Occipital lobe (tissue), 2 donors: ENCODE data around the gene SBNO2. TPM values are rescaled to one million over a fixed set of nuclear protein-coding genes. Genes with fewer than 3 reads are reported as not detected.
A peak's percentile ranks its signal among the peaks of the same experiment; 100 is the strongest.
"Not testable (repeated sequence)": the region's sequence is repeated elsewhere in the genome, so short reads cannot be mapped to it uniquely, and the experiment has no call there.

Source experiments
- DNase-seq: peaks from one replicate; lab custom pipeline; 2025; lab: John Stamatoyannopoulos, UW
- total RNA-seq: library from RNA; depleted of rRNA; stranded (reverse); fragments of >200 nt; gene quantifications from one replicate; pipeline ENCODE4 v1.2.3, GENCODE V29; 2014

Gene SBNO2
- 4.2 TPM for total RNA-seq

GRCh38 chr19:1173845-1174809 is at the start of gene SBNO2:
Gene SBNO2, minus strand, starts transcription at chr19:1174268. Its CDS starts 19,992 bp downstream, at chr19:1154276.
- DNase-seq: peak; percentile 66

DNA sequence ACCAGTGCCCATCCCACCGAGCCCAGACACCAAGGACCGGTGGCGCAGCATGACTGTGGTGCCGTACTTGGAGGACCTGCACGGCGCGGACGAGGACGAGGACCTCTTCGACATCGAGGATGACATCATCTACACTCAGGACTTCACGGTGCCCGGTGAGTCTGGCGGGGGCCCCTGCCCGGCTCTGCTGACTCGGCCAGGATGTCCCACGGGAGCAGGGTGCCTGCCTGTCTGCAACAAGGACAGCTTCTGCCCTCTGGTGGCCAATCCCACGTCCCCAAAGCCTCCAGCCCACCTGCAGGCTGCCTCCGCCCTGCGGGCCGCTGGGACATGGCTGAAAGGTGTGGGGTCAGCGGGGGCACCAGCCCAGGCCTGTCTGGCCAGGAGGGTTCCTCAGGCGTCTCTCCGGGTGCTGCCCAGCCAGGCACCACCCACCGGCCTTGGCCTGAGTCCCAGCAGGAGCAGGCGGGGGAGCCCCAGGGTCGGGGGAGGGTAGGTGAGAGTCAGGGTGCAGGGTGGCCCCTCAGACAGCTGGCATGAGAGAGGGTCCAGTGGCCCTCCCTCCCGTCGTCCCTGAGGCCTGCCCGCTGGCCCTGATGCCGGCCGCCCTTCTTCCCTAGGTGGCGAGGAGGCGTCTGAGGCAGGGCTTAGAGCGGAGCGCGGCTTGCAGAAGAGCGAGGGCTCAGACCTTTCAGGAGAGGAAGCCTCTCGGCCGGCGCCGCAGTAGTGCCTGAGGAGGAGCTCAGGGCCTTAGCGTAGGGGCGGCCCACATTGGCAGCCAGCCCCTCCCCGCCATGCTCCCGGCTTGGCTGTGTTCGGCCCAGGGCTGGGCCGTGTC is 49.2 kb upstream of the SBNO2 start:
- no peak for DNase-seq

- no peak for DNase-seq
Observed at GRCh38 chr19:1222394-1222793, 48.3 kb upstream of the SBNO2 start.

DNA sequence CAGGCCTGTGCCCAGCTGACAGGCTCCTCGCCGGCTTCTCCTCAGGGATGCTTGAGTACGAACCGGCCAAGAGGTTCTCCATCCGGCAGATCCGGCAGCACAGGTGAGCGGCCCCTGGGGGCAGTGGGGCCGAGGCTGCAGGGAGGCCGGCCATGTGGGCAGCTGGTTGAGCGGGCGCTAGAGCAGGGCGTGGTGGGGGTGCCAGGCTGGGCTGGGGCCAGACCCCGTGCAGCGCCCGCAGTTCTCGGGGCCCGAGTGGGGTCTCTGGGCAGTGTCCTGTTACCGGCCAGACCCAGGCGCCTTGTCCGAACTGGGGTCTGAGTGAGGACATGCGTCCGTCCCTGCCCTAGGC is 47.8 kb upstream of the SBNO2 start:
- no peak for DNase-seq

DNA sequence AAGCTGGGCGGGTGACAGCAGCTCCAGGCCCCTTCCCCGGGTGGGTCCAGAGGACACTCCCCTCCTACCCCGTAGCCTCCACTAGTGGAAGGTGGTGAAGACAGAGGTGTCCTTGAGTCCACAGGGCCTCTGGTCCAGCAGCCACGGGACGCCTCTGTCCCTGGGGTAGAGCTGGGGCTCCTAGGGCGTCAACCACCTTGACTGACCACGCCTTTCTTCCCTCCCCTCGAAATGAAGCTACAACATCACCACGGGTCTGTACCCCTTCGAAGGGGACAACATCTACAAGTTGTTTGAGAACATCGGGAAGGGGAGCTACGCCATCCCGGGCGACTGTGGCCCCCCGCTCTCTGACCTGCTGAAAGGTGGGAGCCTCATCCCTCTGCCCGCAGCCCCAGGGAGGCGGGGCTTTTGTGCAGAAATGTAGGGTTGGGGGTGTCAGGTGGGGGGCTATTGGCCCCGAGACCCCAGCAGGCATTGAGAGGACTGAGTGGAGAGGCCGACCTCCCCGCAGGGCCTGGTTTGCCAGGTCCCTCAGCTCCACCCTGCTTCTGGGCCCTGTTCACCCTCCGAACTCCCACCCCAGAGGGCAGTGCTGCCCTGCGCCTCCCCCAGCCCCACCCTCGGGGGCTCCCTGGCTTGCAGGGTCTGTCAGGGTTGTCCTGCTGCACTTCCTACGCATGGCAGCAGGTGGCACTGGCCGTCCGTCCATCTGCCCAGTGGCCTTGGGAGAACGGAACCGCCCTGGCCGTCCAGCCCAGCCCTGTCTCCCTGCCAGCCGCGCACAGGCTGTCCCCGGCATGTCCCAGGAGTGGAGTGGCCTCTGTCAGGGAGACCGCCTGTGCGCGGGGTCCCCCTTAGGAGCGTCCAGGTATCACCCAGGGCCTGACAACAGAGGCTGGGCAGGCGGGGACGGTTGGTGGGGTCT is 47.2 kb upstream of the SBNO2 start:
- DNase-seq: no peak

DNA sequence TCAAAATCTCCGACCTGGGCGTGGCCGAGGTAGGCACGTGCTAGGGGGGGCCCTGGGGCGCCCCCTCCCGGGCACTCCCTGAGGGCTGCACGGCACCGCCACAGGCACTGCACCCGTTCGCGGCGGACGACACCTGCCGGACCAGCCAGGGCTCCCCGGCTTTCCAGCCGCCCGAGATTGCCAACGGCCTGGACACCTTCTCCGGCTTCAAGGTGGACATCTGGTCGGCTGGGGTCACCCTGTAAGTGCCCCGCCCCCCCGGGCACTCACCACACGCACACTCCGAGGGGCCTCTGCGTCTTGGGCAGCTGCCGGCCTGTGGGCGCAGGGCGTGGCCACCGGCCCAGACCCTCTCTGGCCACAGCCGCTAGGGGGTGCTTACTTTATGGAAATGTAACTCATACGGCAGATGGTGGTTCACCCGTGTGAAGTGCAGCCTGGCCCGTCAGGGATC is 46.4 kb upstream of the SBNO2 start:
- DNase-seq: no peak

DNA sequence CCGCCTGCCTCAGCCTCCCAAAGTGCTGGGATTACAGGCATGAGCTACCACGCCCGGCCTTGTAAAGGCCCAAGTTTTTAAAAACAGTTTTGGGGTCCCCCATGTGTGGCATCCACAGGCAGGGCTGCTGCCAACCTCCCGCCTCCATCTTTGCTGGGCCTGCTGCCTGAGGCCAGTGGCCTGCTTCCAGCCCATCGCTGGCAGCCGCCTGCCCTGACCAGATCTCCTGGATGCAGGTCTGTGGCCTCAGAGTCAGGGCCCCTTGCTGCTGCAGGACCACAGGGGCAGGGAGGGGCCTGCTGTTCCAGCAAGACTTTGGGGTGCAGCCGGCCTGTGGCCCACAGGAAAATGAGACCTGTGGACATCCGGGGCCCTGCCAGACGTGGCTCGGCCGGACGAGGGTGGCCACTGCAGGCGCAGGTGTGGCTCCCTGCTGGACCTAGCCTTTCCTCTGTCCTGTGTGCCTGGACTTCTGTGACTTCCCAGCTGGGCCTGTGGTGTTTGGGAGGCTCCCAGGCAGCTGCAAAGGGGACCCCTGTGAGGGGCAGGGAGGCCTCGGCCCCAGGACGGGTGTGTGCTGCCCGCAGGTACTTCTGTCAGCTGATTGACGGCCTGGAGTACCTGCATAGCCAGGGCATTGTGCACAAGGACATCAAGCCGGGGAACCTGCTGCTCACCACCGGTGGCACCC is 45.9 kb upstream of the SBNO2 start:
- DNase-seq: no peak

- DNase-seq: no peak
Observed at GRCh38 chr19:1218751-1219567, 44.9 kb upstream of the SBNO2 start.

- no peak for DNase-seq
Observed at GRCh38 chr19:1217366-1217765, 43.3 kb upstream of the SBNO2 start.

GRCh38 chr19:1216756-1217155 is 42.7 kb upstream of the SBNO2 start:
- DNase-seq: no peak

DNA sequence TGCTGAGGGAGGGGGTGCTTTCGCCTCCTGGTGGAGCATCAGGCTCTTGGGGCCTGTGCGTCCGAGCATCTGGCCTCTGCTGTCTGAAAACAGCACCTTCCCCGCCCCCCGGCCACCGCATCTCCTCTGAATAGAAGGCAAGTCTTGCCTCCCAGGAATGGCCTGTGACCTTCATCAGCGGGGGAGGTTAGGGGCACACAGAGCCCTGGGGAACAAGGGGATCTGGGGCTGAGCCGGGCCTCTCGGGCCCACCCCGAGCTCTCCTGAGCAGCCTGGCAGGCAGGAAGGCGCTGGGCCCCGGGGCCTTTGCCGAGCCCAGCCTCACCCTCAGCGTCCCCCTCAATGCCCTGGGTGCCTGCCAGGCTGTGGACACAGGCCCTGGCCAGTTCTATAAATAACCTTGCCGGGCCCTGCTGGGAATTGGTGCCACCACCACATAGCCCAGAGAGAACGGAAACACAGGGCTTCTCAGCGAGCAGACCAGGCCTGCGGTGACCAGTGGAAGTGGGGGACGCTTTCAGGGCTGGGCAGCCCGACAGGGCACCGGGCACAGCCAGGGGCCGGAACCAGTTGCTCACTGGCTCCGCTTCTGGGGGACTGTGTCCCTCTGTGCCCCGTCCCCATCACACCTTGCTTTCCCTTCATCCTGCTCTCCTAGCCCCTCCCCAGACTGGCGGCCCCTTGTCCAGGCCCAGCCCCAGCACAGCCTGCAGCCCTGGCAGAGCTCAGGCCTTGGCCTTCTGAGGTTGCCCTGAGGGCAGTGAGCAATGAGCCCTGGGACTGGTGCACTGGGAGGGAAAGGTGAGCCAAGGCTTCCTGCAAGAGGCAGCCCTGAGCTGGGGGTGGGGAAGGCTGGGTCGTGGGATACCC is 41.0 kb upstream of the SBNO2 start:
- no peak for DNase-seq

DNA sequence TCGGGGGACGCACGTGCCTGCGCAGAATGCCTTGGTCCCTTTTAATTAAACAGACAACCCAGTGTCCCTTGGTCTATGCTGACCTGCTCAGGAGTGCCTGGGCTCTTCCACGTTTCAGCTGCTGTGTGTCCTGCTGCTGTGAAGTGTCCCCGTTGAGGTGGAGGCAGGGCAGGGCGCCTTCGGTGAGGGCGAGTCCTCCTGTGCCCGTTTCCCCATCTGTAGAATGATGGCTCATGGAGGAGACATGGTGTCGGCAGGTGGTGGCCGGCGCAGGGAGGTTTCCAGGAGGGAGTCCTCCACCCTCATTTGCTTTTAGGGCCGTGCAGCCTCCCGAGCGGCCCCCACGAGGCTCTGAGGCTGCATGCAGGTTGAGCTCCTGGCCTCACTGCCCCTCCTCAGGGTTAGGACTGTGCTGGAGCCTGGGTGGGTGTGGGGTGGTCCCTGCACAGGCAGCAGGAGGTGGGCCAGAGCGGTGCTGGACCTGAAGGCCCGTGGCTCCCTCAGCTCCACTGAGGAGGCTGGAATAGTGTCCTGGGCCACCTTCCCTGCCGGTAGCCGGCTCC is 40.3 kb upstream of the SBNO2 start:
- no peak for DNase-seq

DNA sequence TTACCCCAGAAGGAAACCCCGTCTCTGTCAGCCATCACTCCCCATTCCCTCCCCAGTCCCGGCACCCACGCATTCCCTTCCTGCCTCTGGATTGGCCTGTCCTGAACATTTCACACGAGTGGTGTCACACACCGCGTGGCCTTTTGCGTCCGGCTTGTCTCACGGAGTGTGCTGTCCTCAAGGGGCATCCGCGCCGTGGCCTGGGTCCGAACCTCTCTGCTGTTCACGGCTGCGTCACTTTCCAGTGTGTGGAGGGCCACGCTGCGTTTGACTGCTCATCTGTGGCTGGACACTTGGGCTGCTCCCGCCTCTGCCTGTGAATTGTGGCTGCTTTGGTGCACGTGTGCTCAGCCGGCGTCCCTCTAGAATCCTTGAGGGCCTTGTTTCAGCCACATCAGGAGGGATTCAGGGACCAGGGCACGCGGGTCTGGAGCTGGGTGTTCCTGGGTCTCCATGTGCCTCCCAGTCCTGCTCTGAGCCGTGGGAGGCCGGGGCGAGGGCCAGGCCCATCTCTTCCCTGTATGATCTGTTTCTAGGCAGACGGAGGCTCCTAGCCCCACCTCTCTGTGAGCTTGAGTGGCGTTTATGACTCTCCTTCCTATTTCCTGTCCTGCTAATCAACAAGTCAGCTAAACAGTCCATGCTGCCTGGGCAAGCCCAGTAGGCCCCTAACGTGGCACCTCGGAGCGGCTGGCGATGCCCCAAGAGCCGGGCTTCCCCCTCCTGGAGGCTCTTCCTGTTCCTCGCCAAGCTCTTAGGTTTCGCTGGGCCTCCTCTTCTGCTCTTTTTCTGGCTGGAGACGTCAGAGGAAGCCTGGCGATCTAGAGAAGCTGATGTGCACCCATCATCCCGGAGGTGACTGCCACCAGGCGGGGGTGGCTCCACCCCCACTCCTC is 39.6 kb upstream of the SBNO2 start:
- peak; percentile 61 for DNase-seq

GRCh38 chr19:1211494-1212234 is 37.6 kb upstream of the SBNO2 start:
- no peak for DNase-seq

DNA sequence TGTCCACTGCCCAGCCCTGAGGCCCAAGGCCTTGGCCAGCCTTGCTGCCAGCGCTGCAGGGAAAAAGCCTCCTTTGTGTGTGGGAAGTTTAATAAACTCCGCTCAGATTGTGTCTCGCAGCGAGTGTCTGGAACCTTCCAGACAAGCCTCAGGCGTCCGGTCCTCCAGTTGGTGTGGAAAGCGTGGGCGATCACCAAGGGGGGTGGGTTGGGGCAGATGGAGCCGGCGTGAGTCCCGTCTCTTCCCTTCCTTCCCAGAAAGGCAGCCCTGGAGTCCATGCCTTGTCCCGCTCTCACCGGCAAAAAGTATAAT is 36.1 kb upstream of the SBNO2 start:
- DNase-seq: no peak

DNA sequence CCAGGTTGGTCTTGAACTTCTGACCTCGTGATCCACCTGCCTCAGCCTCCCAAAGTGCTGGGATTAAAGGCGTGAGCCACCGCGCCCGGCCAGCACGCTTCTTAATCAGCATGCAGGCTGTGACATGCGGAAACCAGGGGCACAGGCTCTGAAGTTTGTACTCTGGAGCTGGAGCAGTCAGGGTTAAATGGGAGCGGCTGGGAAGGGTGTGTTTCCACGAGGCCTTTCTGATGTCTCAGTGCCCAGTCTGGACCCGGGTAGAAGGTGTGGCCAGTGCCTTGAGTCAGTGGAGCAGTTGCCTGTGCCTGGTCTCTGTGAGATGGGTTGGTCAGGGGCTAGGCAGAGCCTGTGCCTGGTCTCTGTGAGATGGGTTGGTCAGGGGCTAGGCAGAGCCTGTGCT is 34.8 kb upstream of the SBNO2 start:
- not testable (repeated sequence) for DNase-seq
